WTC11 (cell line): ENCODE measurements around the gene DNAJC21. TPM values are rescaled to one million over a fixed set of nuclear protein-coding genes. Genes with fewer than 3 reads are reported as not detected.

ENCODE experiments used
- ATAC-seq: fragments of 200-7000 bp; cut with Tn5 transposase; 2 replicates; pipeline ENCODE4 v1.10.0; 2021; ENCODE audit warnings: mild to moderate bottlenecking, moderate library complexity
- CTCF ChIA-PET: fragments of 300-600 bp; sonication (Branson Sonifier 250); formaldehyde crosslinking; loops from one replicate; lab custom pipeline; 2021; ENCODE audit warnings: antibody characterized with exemption; lab: Charles Lee
- POLR2A ChIA-PET: fragments of 350-600 bp; sonication (Branson Sonifier 250); formaldehyde crosslinking; loops from one replicate; lab custom pipeline; 2021; ENCODE audit warnings: antibody characterized with exemption; lab: Charles Lee
- DNase-seq: peaks from one replicate; pipeline ENCODE4 v3.0.0; 2021; ENCODE audit warnings: low spot score
- H3K27ac Mint-ChIP-seq: 2 replicates; pipeline ENCODE4 v1.8.0; 2021; ENCODE audit warnings: mixed read lengths
- H3K27me3 Mint-ChIP-seq: 2 replicates; pipeline ENCODE4 v1.8.0; 2021; ENCODE audit warnings: low read depth, mild to moderate bottlenecking, moderate library complexity, mixed read lengths
- H3K36me3 Mint-ChIP-seq: 2 replicates; pipeline ENCODE4 v1.8.0; 2021; ENCODE audit warnings: mixed read lengths
- H3K4me1 Mint-ChIP-seq: 2 replicates; pipeline ENCODE4 v1.8.0; 2022; ENCODE audit warnings: mixed read lengths
- H3K4me3 Mint-ChIP-seq: 2 replicates; pipeline ENCODE4 v1.8.0; 2021; ENCODE audit warnings: mild to moderate bottlenecking, moderate library complexity, mixed read lengths
- H3K9me3 Mint-ChIP-seq: 2 replicates; pipeline ENCODE4 v1.8.0; 2021; ENCODE audit warnings: mixed read lengths
- ATF1 ChIP-seq: sonication (generic); formaldehyde crosslinking; IDR thresholded peaks from 2 replicates; pipeline ENCODE4 v1.8.1; 2023; ENCODE audit warnings: mild to moderate bottlenecking, moderate library complexity, missing genetic modification reagents
- CREM ChIP-seq: sonication (generic); formaldehyde crosslinking; IDR thresholded peaks from 2 replicates; pipeline ENCODE4 v1.8.1; 2022; ENCODE audit warnings: mild to moderate bottlenecking, missing genetic modification reagents, moderate library complexity
- ELF4 ChIP-seq: sonication (generic); formaldehyde crosslinking; IDR thresholded peaks from 2 replicates; pipeline ENCODE4 v1.8.1; 2022; ENCODE audit warnings: low read depth, mild to moderate bottlenecking, moderate library complexity, missing genetic modification reagents
- ESRRA ChIP-seq: sonication (generic); formaldehyde crosslinking; IDR thresholded peaks from 2 replicates; pipeline ENCODE4 v1.8.1; 2022; ENCODE audit warnings: mild to moderate bottlenecking, missing genetic modification reagents, borderline replicate concordance
- HMGA2 ChIP-seq: fragments of 250-450 bp; sonication (Bioruptor Pico); IDR thresholded peaks from 2 replicates; pipeline ENCODE4 v1.4.0; 2021; ENCODE audit warnings: mild to moderate bottlenecking, moderate library complexity
- IRF2 ChIP-seq: sonication (generic); formaldehyde crosslinking; IDR thresholded peaks from 2 replicates; pipeline ENCODE4 v1.8.0; 2022; ENCODE audit warnings: low read depth, missing genetic modification reagents, borderline replicate concordance
- JUN ChIP-seq: sonication (generic); formaldehyde crosslinking; IDR thresholded peaks from 2 replicates; pipeline ENCODE4 v1.8.0; 2023; ENCODE audit warnings: mild to moderate bottlenecking, missing genetic modification reagents
- MXD4 ChIP-seq: fragments of 250-450 bp; sonication (Bioruptor Pico); IDR thresholded peaks from 2 replicates; pipeline ENCODE4 v1.8.0; 2021; ENCODE audit warnings: mild to moderate bottlenecking, moderate library complexity, borderline replicate concordance
- MYBL2 ChIP-seq: sonication (generic); formaldehyde crosslinking; IDR thresholded peaks from 2 replicates; pipeline ENCODE4 v1.8.1; 2023; ENCODE audit warnings: mild to moderate bottlenecking, moderate library complexity, missing genetic modification reagents
- NR2C2 ChIP-seq: sonication (generic); formaldehyde crosslinking; IDR thresholded peaks from 2 replicates; pipeline ENCODE4 v1.8.0; 2022; ENCODE audit warnings: mild to moderate bottlenecking, missing genetic modification reagents
- SMAD3 ChIP-seq: sonication (generic); formaldehyde crosslinking; IDR thresholded peaks from 2 replicates; pipeline ENCODE4 v1.8.0; 2022; ENCODE audit warnings: missing genetic modification reagents, mild to moderate bottlenecking, borderline replicate concordance
- SMAD4 ChIP-seq: sonication (generic); formaldehyde crosslinking; IDR thresholded peaks from 2 replicates; pipeline ENCODE4 v1.8.0; 2022; ENCODE audit warnings: mild to moderate bottlenecking, missing genetic modification reagents
- SP1 ChIP-seq: sonication (generic); formaldehyde crosslinking; conservative IDR thresholded peaks from 2 replicates; pipeline ENCODE4 v1.8.1; 2022; ENCODE audit warnings: missing genetic modification reagents
- ZNF396 ChIP-seq: fragments of 250-450 bp; sonication (Bioruptor Pico); IDR thresholded peaks from 2 replicates; pipeline ENCODE4 v1.8.0; 2021; ENCODE audit warnings: mild to moderate bottlenecking, moderate library complexity, borderline replicate concordance
- ZNF416 ChIP-seq: fragments of 250-450 bp; sonication (Bioruptor Pico); IDR thresholded peaks from 2 replicates; pipeline ENCODE4 v1.9.0; 2021; ENCODE audit warnings: mild to moderate bottlenecking, inconsistent platforms
- total RNA-seq: library from RNA; stranded (reverse); gene quantifications from 3 replicates; pipeline ENCODE4 v1.2.3, GENCODE V29; 2021
- TF ChIP-seq, protein P1 (sequence below): sonication (generic); formaldehyde crosslinking; IDR thresholded peaks from 2 replicates; pipeline ENCODE4 v1.8.0; 2023; ENCODE audit warnings: mild to moderate bottlenecking, missing genetic modification reagents
- TF ChIP-seq, protein P2 (sequence below): sonication (generic); formaldehyde crosslinking; IDR thresholded peaks from 2 replicates; pipeline ENCODE4 v1.8.0; 2022; ENCODE audit warnings: mild to moderate bottlenecking, missing genetic modification reagents
- TF ChIP-seq, protein P3 (sequence below): sonication (generic); formaldehyde crosslinking; IDR thresholded peaks from 2 replicates; pipeline ENCODE4 v1.8.1; 2022; ENCODE audit warnings: mild to moderate bottlenecking, missing genetic modification reagents, moderate library complexity, borderline replicate concordance
- TF ChIP-seq, protein P4 (sequence below): sonication (generic); formaldehyde crosslinking; IDR thresholded peaks from 2 replicates; pipeline ENCODE4 v1.8.1; 2022; ENCODE audit warnings: mild to moderate bottlenecking, moderate library complexity, missing genetic modification reagents

Gene DNAJC21
- total RNA-seq, 1 experiment from 2014 or later, result 62.5 TPM

DNA sequence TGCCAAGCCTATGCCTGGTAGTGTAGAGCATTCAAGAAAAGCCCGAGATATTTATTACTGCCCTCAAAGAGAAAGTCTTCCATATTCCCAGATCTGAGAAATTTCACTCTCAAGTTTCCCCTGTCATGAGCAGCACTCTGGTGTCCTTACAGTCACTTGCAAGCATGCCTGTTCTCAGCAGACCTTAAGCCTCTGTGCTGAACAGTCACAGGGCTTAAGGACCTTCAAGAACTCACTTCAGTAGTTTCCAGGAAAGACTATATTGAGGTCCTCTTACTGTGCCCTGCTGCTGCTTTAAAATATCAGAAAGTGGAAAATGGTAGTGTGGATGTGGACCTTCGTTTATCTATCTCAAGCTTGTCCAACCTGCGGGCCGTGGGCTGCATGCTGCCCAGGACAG lies 53.5 kb downstream of the DNAJC21 start:
- CTCF ChIA-PET, result no interaction called here
- ATAC-seq (no peak), DNase-seq (no peak)
- POLR2A ChIA-PET, result no interaction called here
- Mint-ChIP-seq H3K27me3 (peaks cover 2% of the 10 kb centered on the region; the same call in 1 of the 2 replicates), H3K27ac (no peak overlapping the region), H3K9me3 (peaks cover 69% of the 10 kb centered on the region), H3K36me3 (peaks cover 49% of the 10 kb centered on the region), H3K4me3 (no peak overlapping the region), H3K4me1 (no peaks in the 10 kb centered on the region; the same call in 1 of the 2 replicates)
- TF ChIP-seq CREM (CRISPR knock-in tag), result no peak
- TF ChIP-seq, protein P1, sequence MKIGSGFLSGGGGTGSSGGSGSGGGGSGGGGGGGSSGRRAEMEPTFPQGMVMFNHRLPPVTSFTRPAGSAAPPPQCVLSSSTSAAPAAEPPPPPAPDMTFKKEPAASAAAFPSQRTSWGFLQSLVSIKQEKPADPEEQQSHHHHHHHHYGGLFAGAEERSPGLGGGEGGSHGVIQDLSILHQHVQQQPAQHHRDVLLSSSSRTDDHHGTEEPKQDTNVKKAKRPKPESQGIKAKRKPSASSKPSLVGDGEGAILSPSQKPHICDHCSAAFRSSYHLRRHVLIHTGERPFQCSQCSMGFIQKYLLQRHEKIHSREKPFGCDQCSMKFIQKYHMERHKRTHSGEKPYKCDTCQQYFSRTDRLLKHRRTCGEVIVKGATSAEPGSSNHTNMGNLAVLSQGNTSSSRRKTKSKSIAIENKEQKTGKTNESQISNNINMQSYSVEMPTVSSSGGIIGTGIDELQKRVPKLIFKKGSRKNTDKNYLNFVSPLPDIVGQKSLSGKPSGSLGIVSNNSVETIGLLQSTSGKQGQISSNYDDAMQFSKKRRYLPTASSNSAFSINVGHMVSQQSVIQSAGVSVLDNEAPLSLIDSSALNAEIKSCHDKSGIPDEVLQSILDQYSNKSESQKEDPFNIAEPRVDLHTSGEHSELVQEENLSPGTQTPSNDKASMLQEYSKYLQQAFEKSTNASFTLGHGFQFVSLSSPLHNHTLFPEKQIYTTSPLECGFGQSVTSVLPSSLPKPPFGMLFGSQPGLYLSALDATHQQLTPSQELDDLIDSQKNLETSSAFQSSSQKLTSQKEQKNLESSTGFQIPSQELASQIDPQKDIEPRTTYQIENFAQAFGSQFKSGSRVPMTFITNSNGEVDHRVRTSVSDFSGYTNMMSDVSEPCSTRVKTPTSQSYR (CRISPR knock-in tag), result no peak
- TF ChIP-seq SMAD4 (CRISPR knock-in tag), result no peak
- TF ChIP-seq, protein P2, sequence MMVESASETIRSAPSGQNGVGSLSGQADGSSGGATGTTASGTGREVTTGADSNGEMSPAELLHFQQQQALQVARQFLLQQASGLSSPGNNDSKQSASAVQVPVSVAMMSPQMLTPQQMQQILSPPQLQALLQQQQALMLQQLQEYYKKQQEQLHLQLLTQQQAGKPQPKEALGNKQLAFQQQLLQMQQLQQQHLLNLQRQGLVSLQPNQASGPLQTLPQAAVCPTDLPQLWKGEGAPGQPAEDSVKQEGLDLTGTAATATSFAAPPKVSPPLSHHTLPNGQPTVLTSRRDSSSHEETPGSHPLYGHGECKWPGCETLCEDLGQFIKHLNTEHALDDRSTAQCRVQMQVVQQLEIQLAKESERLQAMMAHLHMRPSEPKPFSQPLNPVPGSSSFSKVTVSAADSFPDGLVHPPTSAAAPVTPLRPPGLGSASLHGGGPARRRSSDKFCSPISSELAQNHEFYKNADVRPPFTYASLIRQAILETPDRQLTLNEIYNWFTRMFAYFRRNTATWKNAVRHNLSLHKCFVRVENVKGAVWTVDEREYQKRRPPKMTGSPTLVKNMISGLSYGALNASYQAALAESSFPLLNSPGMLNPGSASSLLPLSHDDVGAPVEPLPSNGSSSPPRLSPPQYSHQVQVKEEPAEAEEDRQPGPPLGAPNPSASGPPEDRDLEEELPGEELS (CRISPR knock-in tag), result no peak
- TF ChIP-seq, protein P3, sequence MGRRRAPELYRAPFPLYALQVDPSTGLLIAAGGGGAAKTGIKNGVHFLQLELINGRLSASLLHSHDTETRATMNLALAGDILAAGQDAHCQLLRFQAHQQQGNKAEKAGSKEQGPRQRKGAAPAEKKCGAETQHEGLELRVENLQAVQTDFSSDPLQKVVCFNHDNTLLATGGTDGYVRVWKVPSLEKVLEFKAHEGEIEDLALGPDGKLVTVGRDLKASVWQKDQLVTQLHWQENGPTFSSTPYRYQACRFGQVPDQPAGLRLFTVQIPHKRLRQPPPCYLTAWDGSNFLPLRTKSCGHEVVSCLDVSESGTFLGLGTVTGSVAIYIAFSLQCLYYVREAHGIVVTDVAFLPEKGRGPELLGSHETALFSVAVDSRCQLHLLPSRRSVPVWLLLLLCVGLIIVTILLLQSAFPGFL (CRISPR knock-in tag), result no peak
- no peak for TF ChIP-seq MXD4 (CRISPR knock-in tag)
- TF ChIP-seq SMAD3 (CRISPR knock-in tag), result no peak
- TF ChIP-seq ATF1 (CRISPR knock-in tag), result no peak
- TF ChIP-seq MYBL2, result no peak
- TF ChIP-seq JUN, result no peak

DNA sequence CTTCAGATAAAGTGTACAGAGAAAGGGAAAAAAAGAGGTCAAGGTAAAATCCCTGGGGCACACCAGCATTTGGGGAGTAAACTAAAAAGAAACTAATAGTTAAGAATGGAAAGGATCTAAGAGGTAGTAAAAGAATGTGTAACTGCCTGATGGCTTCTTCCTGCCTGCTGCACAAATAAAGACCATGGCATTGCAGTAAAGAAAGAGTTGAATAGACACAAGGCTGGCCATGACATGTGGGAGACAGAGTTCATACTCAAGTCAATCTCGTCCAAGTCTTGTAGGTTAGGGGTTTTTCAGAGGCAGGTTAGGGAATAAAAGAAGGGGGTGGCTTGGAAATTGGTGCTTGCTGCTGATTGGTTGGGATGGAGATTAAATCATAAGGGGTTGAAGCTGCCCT lies 57.6 kb downstream of the DNAJC21 start:
- H3K36me3 Mint-ChIP-seq, result peaks cover 39% of the 10 kb centered on the region
- peaks cover 55% of the 10 kb centered on the region for H3K9me3 Mint-ChIP-seq
- no peak overlapping the region; the same call in 1 of the 2 replicates for H3K27ac Mint-ChIP-seq
- peaks cover 8% of the 10 kb centered on the region for H3K4me1 Mint-ChIP-seq
- no peak for DNase-seq
- TF ChIP-seq NR2C2 (CRISPR knock-in tag) (no peak), CREM (CRISPR knock-in tag) (no peak), ELF4 (CRISPR knock-in tag) (no peak), HMGA2 (CRISPR knock-in tag) (no peak), ZNF416 (CRISPR knock-in tag) (no peak), ESRRA (CRISPR knock-in tag) (no peak), ZNF396 (CRISPR knock-in tag) (no peak), ATF1 (CRISPR knock-in tag) (no peak), SP1 (CRISPR knock-in tag) (no peak), IRF2 (CRISPR knock-in tag) (no peak)
- TF ChIP-seq, protein P4, sequence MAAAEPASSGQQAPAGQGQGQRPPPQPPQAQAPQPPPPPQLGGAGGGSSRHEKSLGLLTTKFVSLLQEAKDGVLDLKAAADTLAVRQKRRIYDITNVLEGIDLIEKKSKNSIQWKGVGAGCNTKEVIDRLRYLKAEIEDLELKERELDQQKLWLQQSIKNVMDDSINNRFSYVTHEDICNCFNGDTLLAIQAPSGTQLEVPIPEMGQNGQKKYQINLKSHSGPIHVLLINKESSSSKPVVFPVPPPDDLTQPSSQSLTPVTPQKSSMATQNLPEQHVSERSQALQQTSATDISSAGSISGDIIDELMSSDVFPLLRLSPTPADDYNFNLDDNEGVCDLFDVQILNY (CRISPR knock-in tag), result no peak
- POLR2A ChIA-PET, result no interaction called here
- ATAC-seq, result no peak
- CTCF ChIA-PET, result no interaction called here
- H3K27me3 Mint-ChIP-seq, result peaks cover 2% of the 10 kb centered on the region; the same call in 1 of the 2 replicates
- H3K4me3 Mint-ChIP-seq, result no peak overlapping the region
